ENCODE results near the gene DENND1A. TPM values are rescaled to one million over a fixed set of nuclear protein-coding genes. Genes with fewer than 3 reads are reported as not detected.
A peak's percentile ranks its signal among the peaks of the same experiment; 100 is the strongest.

DENND1A gene
- total and polyA plus RNA-seq, 7 donors: 12.8 to 33.2 (median 19.2) TPM

DNA sequence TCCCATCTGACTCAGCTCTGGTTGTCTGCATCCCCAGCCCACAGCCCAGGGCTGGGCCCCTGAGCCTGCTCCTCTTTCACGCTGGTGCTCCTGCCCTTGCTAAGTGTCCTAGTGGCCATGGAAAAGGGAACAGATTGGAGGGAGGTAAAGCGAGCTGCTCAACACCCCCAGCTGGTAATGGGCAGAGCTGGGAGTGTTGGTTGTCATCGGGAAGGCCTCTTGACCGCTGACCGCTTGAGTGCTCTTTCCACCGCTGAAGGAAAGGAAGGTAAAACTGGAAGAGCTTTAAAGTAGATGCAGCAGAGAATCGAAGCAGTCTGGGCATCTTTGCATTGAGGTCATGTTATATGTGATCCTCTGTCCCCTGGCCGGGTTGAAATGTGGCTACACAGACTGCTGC is 513.8 kb downstream of the DENND1A start:
- no peak overlapping the region for H3K27ac ChIP-seq
- no peaks in the 10 kb centered on the region for H3K27me3 ChIP-seq
- H3K36me3 ChIP-seq: peaks cover 0 to 25% (median 0%) of the 10 kb centered on the region in 4 donors
- H3K9me3 ChIP-seq: no peaks in the 10 kb centered on the region
- H3K4me3 ChIP-seq: no peak overlapping the region
- TF ChIP-seq EP300 (IDR thresholded peaks at IDR 0.05): no peak
- TF ChIP-seq POLR2A (IDR thresholded peaks at IDR 0.05): no peak
- no peak for TF ChIP-seq POLR2AphosphoS5 (IDR thresholded peaks at IDR 0.05)
- TF ChIP-seq, protein P1, sequence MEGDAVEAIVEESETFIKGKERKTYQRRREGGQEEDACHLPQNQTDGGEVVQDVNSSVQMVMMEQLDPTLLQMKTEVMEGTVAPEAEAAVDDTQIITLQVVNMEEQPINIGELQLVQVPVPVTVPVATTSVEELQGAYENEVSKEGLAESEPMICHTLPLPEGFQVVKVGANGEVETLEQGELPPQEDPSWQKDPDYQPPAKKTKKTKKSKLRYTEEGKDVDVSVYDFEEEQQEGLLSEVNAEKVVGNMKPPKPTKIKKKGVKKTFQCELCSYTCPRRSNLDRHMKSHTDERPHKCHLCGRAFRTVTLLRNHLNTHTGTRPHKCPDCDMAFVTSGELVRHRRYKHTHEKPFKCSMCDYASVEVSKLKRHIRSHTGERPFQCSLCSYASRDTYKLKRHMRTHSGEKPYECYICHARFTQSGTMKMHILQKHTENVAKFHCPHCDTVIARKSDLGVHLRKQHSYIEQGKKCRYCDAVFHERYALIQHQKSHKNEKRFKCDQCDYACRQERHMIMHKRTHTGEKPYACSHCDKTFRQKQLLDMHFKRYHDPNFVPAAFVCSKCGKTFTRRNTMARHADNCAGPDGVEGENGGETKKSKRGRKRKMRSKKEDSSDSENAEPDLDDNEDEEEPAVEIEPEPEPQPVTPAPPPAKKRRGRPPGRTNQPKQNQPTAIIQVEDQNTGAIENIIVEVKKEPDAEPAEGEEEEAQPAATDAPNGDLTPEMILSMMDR (IDR thresholded peaks at IDR 0.05): no peak
- peak; percentile 57 for DNase-seq
- 90 to 92% methylated on average over 8 of the region's 8 CpGs for WGBS, 2 donors
- no peaks in the 10 kb centered on the region for H3K4me1 ChIP-seq
- intact Hi-C loops (cut with DNase I): no loop called here

DNA sequence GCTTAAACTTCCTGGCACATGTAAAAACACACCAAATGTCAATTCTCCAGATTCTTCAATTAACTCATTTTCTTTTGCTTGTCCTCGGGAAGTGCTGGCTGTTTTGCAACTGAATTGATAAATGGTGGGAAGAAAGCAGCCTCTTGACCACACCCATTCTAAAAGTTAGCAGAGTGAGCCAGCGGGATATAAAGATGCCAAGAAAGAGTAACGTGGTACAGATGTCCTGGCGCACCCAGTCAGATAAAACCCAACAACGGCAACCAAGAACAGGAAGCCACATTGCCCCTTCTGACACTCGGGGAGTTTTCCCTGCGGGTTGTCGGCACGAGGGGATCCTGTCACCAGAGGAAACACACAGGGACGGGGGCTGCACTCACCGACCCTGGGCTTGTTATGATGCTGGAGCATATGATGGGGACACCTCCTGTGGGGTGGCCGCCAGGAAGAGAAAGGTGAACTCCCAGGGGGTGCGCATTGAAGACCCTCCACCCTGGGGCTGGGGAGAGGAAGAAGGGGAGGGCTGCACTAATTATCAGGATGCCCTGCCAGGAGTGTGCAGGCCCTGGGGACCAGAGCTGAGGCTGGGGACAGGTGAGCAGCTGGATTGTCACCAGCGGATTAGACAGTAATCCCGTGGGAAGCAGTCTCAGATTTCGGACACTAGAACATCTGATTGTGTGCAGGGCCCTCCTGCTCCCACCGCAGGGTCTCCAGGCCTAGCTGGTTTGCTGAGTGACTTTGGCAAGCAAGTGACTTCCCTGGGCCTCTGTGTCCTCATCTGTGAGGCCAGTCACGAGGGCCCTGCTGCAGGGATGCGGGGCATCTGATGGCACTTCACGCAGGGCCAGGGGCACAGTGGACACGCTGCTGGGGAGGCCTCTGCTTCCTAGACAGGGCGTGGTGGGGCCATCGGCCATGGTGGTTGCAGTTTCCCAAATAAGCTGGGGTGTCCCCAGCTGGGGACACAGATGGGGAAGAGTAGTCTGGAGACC is 514.7 kb downstream of the DENND1A start:
- whole genome bisulfite sequencing, 2 donors: 91% methylated on average over 23 of the region's 23 CpGs
- TF ChIP-seq, protein P1 (IDR thresholded peaks at IDR 0.05): no peak
- TF ChIP-seq POLR2A (IDR thresholded peaks at IDR 0.05) (no peak), POLR2AphosphoS5 (IDR thresholded peaks at IDR 0.05) (no peak), EP300 (IDR thresholded peaks at IDR 0.05) (no peak)
- peaks cover 0 to 19% (median 0%) of the 10 kb centered on the region in 4 donors for H3K36me3 ChIP-seq
- no peak for DNase-seq
- intact Hi-C loops (cut with DNase I): no loop called here
- H3K4me3 ChIP-seq: no peak overlapping the region
- no peak overlapping the region for H3K27ac ChIP-seq
- no peaks in the 10 kb centered on the region for H3K4me1 ChIP-seq
- no peaks in the 10 kb centered on the region for H3K9me3 ChIP-seq
- no peaks in the 10 kb centered on the region for H3K27me3 ChIP-seq

DNA sequence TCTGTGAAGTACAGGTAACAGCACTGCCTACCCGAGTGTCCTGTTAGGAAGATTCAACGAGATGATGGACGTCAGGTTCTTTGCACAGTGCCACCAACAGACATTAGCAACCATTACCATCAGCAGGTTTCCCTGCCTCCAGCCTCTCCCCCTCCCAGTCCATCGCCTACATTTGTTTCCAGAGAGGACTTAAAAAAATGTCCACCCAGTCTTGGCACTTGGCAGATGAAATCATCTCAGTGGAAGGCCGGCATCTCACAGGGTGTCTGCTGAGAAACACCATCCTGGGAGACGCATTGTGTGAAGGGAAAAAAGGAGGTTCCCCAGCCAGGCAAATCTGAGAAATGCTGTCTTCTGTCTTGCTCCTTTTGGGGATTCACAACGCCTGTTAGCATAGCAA is 515.7 kb downstream of the DENND1A start:
- no peaks in the 10 kb centered on the region for H3K4me1 ChIP-seq
- H3K36me3 ChIP-seq: peaks cover 0 to 10% (median 0%) of the 10 kb centered on the region in 4 donors
- H3K27me3 ChIP-seq: no peaks in the 10 kb centered on the region
- WGBS, 2 donors: 95% methylated on average over 7 of the region's 7 CpGs
- no peaks in the 10 kb centered on the region for H3K9me3 ChIP-seq
- H3K4me3 ChIP-seq: no peak overlapping the region
- TF ChIP-seq POLR2AphosphoS5 (IDR thresholded peaks at IDR 0.05) (no peak), EP300 (IDR thresholded peaks at IDR 0.05) (no peak), POLR2A (IDR thresholded peaks at IDR 0.05) (no peak)
- TF ChIP-seq, protein P1 (IDR thresholded peaks at IDR 0.05): no peak
- intact Hi-C loops (cut with DNase I): no loop called here
- DNase-seq: no peak
- H3K27ac ChIP-seq: no peak overlapping the region

DNA sequence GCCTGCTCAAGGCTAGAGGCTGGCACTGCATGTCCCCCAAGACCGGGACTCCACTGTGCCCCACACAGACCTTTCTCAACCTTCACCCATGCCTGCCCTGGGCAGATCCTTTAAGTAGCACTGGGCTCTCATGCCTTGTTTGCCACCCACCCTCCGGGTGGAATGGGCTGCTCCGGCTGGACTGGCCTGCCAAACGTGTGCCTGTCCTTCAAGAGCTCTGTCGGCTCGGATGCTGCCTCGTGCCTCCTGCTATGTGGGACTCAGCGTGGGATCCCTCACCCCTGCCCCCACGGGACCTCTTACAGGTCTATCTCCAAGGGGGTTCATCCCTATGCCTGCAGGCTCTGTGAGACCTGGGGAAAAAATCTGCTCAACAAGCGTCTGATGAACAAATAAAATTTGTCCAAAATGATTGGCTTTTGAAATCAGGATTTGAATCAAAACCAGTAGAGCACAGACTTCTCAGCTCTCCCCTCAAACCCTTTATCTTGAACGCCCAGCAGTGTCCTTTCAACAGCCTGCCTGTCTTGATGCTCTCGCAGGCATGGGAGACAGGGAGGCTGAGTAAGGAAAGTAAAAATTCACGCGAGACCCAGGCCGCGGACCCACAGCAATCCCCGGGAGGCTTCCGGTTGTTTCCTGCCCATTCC is 517.6 kb downstream of the DENND1A start:
- DNase-seq: no peak
- Histone ChIP-seq H3K36me3 (no peaks in the 10 kb centered on the region), H3K27me3 (no peaks in the 10 kb centered on the region), H3K4me3 (no peak overlapping the region), H3K4me1 (peaks cover 0 to under 1% (median under 1%) of the 10 kb centered on the region in 4 donors), H3K9me3 (no peaks in the 10 kb centered on the region), H3K27ac (no peak overlapping the region)
- no peak for TF ChIP-seq POLR2AphosphoS5 (IDR thresholded peaks at IDR 0.05)
- intact Hi-C loops (cut with DNase I): no loop called here
- WGBS, 2 donors: 92 to 95% methylated on average over 18 of the region's 18 CpGs

DNA sequence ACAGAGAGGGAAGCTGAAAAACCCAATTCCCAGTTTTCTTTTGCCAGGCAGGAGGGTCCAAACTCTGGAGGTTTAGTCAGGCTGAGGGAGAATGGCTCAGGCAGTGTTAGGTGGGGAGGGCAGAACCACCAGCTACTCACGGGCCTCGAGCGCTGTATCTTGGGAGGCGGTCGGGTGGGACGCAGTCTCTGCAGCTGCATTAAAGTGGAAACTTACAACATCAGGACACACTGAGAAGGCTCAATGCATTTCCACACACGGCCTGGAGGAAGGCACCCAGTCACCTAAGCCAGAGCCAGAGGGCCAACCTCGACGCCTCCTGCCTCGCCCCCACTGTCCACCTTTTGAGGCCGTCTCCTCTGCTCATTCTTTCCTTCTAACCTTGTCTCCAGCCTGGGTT is 518.3 kb downstream of the DENND1A start:
- Histone ChIP-seq H3K4me3 (no peak overlapping the region), H3K9me3 (no peaks in the 10 kb centered on the region), H3K27ac (no peak overlapping the region), H3K4me1 (peaks cover 0 to 6% (median 6%) of the 10 kb centered on the region in 4 donors), H3K36me3 (no peaks in the 10 kb centered on the region), H3K27me3 (no peaks in the 10 kb centered on the region)
- 95 to 98% methylated on average over 11 of the region's 11 CpGs for WGBS, 2 donors
- intact Hi-C loops (cut with DNase I): no loop called here
- no peak for TF ChIP-seq POLR2AphosphoS5 (IDR thresholded peaks at IDR 0.05)
- TF ChIP-seq POLR2A (IDR thresholded peaks at IDR 0.05): no peak
- TF ChIP-seq, protein P1 (IDR thresholded peaks at IDR 0.05): no peak
- no peak for TF ChIP-seq EP300 (IDR thresholded peaks at IDR 0.05)
- DNase-seq: no peak
